ENCODE data around the gene MTA3.

The MTA3 gene

GRCh38 chr2:42587526-42588117 is 19.2 kb downstream of the MTA3 start:
- POLR2A ChIA-PET (ENCODE audit: low non-redundant PET) = no interaction called here

DNA sequence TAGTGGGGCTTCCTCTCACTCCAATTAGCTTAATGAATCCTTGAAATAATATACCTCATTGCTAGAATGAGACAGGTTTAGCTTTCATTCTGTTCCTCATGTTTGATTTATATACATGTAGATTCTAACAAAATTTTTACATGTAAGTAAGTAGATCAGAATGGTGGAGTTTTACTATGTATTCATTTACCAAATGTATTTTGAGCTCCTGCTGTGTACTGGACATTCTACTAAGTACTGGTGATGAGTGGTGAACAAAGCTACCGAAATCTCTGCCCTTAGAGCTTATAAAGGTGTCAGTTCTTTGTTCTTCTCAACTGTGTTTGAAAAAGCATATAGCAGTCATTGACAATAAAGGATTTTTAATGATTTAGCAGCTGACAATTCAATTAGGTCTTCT is 19.7 kb downstream of the MTA3 start:
- TF ChIP-seq, protein P1, sequence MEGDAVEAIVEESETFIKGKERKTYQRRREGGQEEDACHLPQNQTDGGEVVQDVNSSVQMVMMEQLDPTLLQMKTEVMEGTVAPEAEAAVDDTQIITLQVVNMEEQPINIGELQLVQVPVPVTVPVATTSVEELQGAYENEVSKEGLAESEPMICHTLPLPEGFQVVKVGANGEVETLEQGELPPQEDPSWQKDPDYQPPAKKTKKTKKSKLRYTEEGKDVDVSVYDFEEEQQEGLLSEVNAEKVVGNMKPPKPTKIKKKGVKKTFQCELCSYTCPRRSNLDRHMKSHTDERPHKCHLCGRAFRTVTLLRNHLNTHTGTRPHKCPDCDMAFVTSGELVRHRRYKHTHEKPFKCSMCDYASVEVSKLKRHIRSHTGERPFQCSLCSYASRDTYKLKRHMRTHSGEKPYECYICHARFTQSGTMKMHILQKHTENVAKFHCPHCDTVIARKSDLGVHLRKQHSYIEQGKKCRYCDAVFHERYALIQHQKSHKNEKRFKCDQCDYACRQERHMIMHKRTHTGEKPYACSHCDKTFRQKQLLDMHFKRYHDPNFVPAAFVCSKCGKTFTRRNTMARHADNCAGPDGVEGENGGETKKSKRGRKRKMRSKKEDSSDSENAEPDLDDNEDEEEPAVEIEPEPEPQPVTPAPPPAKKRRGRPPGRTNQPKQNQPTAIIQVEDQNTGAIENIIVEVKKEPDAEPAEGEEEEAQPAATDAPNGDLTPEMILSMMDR (conservative IDR thresholded peaks at IDR 0.05; ENCODE audit: low read depth) = no peak
- POLR2A ChIA-PET (ENCODE audit: low non-redundant PET) = no interaction called here
- H3K27ac ChIP-seq = no peak overlapping the region
- no peak for DNase-seq (ENCODE audit: low spot score)
- CTCF ChIA-PET = interaction anchor here (0.5 to 0.8 kb wide), 4 partner anchors 14 to 39 kb away, joined by 3 to 4 read pairs (median 3); no protein-coding TSS in a partner anchor

More at GRCh38 chr2:42587526-42588117, 19.2 kb downstream of the MTA3 start:
- CTCF ChIA-PET = interaction anchor here (0.6 to 0.8 kb wide), 3 partner anchors 11 to 27 kb away, joined by 3 to 4 read pairs (median 3); no protein-coding TSS in a partner anchor
- DNase-seq (ENCODE audit: low spot score) = no peak
- TF ChIP-seq, protein P1 (conservative IDR thresholded peaks at IDR 0.05; ENCODE audit: low read depth) = no peak
- no peak overlapping the region for H3K27ac ChIP-seq

DNA sequence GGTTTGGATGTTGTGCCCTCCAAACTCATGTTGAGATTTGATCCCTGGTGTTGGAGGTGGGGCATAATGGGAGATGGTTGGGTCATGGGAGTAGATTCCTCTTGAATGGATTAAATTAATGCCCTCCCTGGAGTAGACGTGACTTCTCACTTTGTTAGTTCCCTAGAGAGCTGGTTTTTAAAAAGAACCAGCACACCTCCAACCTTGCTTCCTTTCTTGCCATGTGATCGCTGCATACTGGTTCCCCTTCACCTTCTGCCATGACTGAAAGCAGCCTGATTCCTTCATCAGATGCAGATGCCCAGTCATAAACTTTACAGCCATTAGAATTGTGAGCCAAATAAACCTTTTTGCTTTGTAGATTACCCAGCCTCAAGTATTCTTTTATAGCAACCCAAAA is 21.7 kb downstream of the MTA3 start:
- CTCF ChIA-PET = no interaction called here
- DNase-seq (ENCODE audit: low spot score) = no peak
- TF ChIP-seq, protein P1 (conservative IDR thresholded peaks at IDR 0.05; ENCODE audit: low read depth) = no peak
- no peak overlapping the region for H3K27ac ChIP-seq
- POLR2A ChIA-PET (ENCODE audit: low non-redundant PET) = no interaction called here

DNA sequence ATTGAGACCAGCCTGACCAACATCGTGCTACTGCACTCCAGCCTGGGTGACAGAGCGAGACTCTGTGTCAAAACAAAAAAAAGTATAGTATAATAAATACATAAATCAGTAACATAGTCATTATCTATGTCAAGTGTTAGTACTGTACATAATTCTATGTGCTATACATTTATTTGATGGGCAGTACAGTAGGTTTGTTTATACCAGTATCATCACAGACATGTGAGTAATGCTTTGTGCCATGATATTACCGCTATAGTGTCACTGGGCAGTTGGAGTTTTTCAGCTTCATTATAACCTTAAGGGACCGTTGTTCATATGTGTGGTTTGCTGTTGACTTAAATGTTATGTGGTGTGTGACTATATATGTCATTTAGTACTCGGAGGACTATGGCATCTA is 24.9 kb downstream of the MTA3 start:
- TF ChIP-seq, protein P1 (conservative IDR thresholded peaks at IDR 0.05; ENCODE audit: low read depth) = no peak
- ChIA-PET POLR2A (ENCODE audit: low non-redundant PET) (no interaction called here), CTCF (no interaction called here)

DNA sequence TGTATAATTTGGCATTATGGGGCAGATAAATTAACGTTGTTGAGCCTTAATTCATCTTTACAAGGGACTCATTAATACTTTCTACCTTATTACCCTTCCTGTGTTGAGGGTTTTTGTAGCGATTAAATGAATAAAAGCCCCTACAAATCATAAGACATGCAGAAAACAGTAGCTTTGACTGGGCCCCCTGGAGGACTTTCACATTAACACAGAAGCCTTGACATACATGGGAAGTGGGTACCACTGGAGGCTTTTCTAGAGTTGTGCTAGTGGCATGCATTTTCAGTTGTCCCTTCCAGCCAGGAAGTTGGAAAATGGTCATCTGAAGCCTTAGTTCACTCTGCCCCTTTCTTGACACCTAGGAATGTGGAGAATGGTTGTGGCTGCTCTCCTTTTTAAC is 30.2 kb downstream of the MTA3 start:
- no peak for DNase-seq (ENCODE audit: low spot score)
- ChIA-PET CTCF (interaction anchor here (0.7 kb wide), 1 partner anchor 248 kb away, joined by 3 read pairs; no protein-coding TSS in a partner anchor), POLR2A (ENCODE audit: low non-redundant PET) (no interaction called here)
- H3K27ac ChIP-seq = no peak overlapping the region
- TF ChIP-seq, protein P1 (conservative IDR thresholded peaks at IDR 0.05; ENCODE audit: low read depth) = no peak

More for the DNA sequence above, 24.9 kb downstream of the MTA3 start:
- DNase-seq (ENCODE audit: low spot score) = no peak
- no peak overlapping the region for H3K27ac ChIP-seq

DNA sequence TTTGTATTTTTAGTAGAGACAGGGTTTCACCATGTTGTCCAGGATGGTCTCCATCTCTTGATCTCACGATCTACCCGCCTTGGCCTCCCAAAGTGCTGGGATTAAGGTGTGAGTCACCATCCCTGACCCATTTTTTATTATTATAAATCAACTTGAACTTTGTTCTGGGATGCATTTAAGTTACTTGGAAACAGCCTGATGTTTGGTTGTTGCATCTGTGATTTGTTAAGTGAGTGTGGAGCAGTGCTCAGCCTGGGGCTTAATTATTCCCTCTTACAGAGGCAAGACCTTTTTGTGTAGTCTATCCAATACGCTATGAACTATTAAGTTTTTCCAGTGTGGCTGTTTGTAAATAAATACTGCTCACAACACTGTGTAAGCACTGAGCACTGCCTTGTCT is 32.6 kb downstream of the MTA3 start:
- POLR2A ChIA-PET (ENCODE audit: low non-redundant PET) = no interaction called here
- H3K27ac ChIP-seq = no peak overlapping the region
- no peak for DNase-seq (ENCODE audit: low spot score)
- CTCF ChIA-PET = no interaction called here
- TF ChIP-seq, protein P1 (conservative IDR thresholded peaks at IDR 0.05; ENCODE audit: low read depth) = no peak
